Smooth muscle cell (in vitro differentiated cells): ENCODE results near the gene RDX. TPM values are rescaled to one million over a fixed set of nuclear protein-coding genes. Genes with fewer than 3 reads are reported as not detected.
A peak's percentile ranks its signal among the peaks of the same experiment; 100 is the strongest.

Experiments
- DNase-seq: peaks from one replicate; lab custom pipeline; 2025; ENCODE audit not compliant: unreplicated experiment; lab: John Stamatoyannopoulos, UW
- H2AFZ ChIP-seq: fragments of 200-600 bp; sonication (generic); 2 replicates; pipeline ENCODE4 v1.6.0; 2016; ENCODE audit warnings: antibody characterized with exemption, low read depth, mild to moderate bottlenecking
- H3F3A ChIP-seq: fragments of 200-600 bp; sonication (generic); 2 replicates; pipeline ENCODE4 v1.6.0; 2017; ENCODE audit warnings: antibody characterized with exemption, low read depth
- H3K27ac ChIP-seq: fragments of 200-600 bp; sonication (generic); 2 replicates; pipeline ENCODE4 v1.5.1; 2016; ENCODE audit warnings: low read depth, mild to moderate bottlenecking
- H3K27me3 ChIP-seq: fragments of 200-600 bp; sonication (generic); 2 replicates; pipeline ENCODE4 v1.6.1; 2016; ENCODE audit warnings: low read depth, mild to moderate bottlenecking
- H3K36me3 ChIP-seq: fragments of 200-600 bp; sonication (generic); 2 replicates; pipeline ENCODE4 v1.5.1; 2016; ENCODE audit warnings: low read depth
- H3K4me1 ChIP-seq: fragments of 200-600 bp; sonication (generic); 2 replicates; pipeline ENCODE4 v1.5.1; 2016; ENCODE audit warnings: low read depth
- H3K4me2 ChIP-seq: fragments of 200-600 bp; sonication (generic); 2 replicates; pipeline ENCODE4 v1.6.0; 2016; ENCODE audit warnings: mild to moderate bottlenecking
- H3K4me3 ChIP-seq: fragments of 200-600 bp; sonication (generic); 2 replicates; pipeline ENCODE4 v1.5.1; 2016; ENCODE audit warnings: mild to moderate bottlenecking
- H3K79me2 ChIP-seq: fragments of 200-600 bp; sonication (generic); 2 replicates; pipeline ENCODE4 v1.6.0; 2016; ENCODE audit warnings: low read depth, mild to moderate bottlenecking
- H3K9ac ChIP-seq: fragments of 200-600 bp; sonication (generic); 2 replicates; pipeline ENCODE4 v1.6.0; 2016; ENCODE audit warnings: low read depth
- H3K9me3 ChIP-seq: fragments of 200-600 bp; sonication (generic); replicated peaks from 2 replicates; pipeline ENCODE4 v1.5.1; 2016; ENCODE audit warnings: low read depth
- H4K20me1 ChIP-seq: fragments of 200-600 bp; sonication (generic); 2 replicates; pipeline ENCODE4 v1.6.0; 2016; ENCODE audit warnings: low read depth
- WGBS: methylation state at CpG from one replicate; pipeline ENCODE4 v1.1.7; 2016; ENCODE audit warnings: low lambda C conversion rate; 5-methylcytosine and 5-hydroxymethylcytosine counted together
- polyA plus RNA-seq: library from polyadenylated mRNA; unstranded; fragments of >200 nt; fragmentation: Nextera tagmentation; extraction: Ambion mirVana; gene quantifications from 2 replicates; pipeline ENCODE4 v1.2.1, GENCODE V29; 2016
- total RNA-seq: library from RNA; depleted of rRNA; stranded (reverse); fragments of >200 nt; gene quantifications from 2 replicates; pipeline ENCODE4 v1.2.3, GENCODE V29; 2014
- TF ChIP-seq, protein P1 (sequence below): fragments of 200-600 bp; sonication (generic); IDR thresholded peaks from 2 replicates; pipeline ENCODE4 v1.5.1; 2017; ENCODE audit warnings: borderline replicate concordance, mild to moderate bottlenecking, antibody characterized with exemption; ENCODE audit not compliant: insufficient read depth, poor library complexity, severe bottlenecking

Gene RDX
- total and polyA plus RNA-seq, 2 experiments from 2014 or later = 137 to 165 TPM

DNA sequence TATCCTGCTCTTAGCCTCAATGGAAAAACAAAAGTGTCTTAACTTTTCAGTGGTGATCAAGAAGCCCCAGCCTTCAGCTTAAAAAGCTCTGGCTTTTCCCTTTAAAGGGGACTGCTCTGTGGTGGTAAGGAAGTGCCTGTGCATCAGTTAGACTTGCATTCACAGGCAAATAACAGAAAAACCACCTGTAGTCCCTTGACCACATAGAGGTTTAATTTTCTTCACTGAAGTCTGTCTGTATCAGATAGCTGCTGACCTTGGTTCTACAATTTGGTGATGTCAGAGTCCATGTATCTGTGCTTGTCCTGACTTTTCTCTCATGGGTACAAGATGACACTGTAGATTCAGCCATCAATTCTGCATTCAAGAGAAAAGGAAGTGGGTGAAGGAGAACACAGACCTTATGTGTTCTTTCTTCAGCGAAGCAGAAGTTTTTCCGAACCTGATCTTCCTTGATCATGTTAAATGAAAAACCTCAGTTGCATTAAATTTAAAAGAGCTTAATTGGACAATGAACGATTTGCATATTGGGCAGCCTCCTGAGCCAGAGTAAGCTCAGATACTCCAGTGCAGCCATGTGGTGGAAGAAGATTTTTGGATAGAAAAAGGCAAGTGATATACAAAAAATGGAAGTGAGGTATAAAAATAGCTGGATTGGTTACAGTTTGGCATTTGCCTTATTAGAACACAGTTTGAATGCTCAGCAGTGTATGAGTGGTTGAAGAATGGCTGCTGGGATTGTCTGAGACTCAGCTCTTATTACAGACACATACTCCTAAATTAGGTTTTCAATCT, 43.2 kb upstream of the RDX start:
- 97% methylated on average over 3 of the region's 3 CpGs for WGBS
- no peaks in the 10 kb centered on the region for H3K4me1 ChIP-seq

DNA sequence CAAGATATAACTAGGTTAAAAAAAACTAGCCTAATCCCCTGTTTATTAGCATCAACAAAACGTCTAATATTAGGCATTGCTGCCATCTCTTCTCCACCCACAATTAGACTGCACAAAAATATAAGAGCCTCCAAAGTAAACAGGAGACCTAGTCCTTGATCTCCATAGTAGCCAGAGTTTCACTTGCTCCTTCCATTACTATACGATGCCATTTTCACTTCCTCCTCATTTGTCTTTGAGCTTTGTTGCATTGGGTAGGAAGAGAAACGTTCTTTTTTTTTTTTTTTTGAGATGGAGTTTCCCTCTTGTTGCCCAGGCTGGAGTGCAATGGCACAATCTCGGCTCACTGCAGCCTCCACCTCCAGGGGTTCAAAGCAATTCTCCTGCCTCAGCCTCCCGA, 42.3 kb upstream of the RDX start:
- H3K9ac ChIP-seq = no peak overlapping the region
- H3K4me3 ChIP-seq = no peak overlapping the region
- no peaks in the 10 kb centered on the region for H3K27me3 ChIP-seq
- H3K36me3 ChIP-seq = no peaks in the 10 kb centered on the region
- no peaks in the 10 kb centered on the region for H4K20me1 ChIP-seq
- peak overlapping the region; percentile 77 for H3K27ac ChIP-seq
- H3K4me2 ChIP-seq = no peak overlapping the region
- no peaks in the 10 kb centered on the region for H3K9me3 ChIP-seq
- no peaks in the 10 kb centered on the region for H3K4me1 ChIP-seq
- 91% methylated on average over 5 of the region's 5 CpGs for WGBS
- no peak overlapping the region for H2AFZ ChIP-seq
- H3K79me2 ChIP-seq = no peaks in the 10 kb centered on the region
- H3F3A ChIP-seq = no peaks in the 10 kb centered on the region
- TF ChIP-seq, protein P1, sequence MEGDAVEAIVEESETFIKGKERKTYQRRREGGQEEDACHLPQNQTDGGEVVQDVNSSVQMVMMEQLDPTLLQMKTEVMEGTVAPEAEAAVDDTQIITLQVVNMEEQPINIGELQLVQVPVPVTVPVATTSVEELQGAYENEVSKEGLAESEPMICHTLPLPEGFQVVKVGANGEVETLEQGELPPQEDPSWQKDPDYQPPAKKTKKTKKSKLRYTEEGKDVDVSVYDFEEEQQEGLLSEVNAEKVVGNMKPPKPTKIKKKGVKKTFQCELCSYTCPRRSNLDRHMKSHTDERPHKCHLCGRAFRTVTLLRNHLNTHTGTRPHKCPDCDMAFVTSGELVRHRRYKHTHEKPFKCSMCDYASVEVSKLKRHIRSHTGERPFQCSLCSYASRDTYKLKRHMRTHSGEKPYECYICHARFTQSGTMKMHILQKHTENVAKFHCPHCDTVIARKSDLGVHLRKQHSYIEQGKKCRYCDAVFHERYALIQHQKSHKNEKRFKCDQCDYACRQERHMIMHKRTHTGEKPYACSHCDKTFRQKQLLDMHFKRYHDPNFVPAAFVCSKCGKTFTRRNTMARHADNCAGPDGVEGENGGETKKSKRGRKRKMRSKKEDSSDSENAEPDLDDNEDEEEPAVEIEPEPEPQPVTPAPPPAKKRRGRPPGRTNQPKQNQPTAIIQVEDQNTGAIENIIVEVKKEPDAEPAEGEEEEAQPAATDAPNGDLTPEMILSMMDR = no peak
- no peak for DNase-seq

More for the DNA sequence above, 43.2 kb upstream of the RDX start:
- H3K36me3 ChIP-seq = no peaks in the 10 kb centered on the region
- H4K20me1 ChIP-seq = no peaks in the 10 kb centered on the region
- H2AFZ ChIP-seq = no peak overlapping the region
- H3K9ac ChIP-seq = no peak overlapping the region
- no peaks in the 10 kb centered on the region for H3K27me3 ChIP-seq
- H3K27ac ChIP-seq = no peak overlapping the region
- H3K9me3 ChIP-seq = no peaks in the 10 kb centered on the region
- no peak overlapping the region for H3K4me2 ChIP-seq
- no peaks in the 10 kb centered on the region for H3K79me2 ChIP-seq
- TF ChIP-seq, protein P1 = no peak
- no peak overlapping the region for H3K4me3 ChIP-seq
- no peak for DNase-seq
- no peaks in the 10 kb centered on the region for H3F3A ChIP-seq

DNA sequence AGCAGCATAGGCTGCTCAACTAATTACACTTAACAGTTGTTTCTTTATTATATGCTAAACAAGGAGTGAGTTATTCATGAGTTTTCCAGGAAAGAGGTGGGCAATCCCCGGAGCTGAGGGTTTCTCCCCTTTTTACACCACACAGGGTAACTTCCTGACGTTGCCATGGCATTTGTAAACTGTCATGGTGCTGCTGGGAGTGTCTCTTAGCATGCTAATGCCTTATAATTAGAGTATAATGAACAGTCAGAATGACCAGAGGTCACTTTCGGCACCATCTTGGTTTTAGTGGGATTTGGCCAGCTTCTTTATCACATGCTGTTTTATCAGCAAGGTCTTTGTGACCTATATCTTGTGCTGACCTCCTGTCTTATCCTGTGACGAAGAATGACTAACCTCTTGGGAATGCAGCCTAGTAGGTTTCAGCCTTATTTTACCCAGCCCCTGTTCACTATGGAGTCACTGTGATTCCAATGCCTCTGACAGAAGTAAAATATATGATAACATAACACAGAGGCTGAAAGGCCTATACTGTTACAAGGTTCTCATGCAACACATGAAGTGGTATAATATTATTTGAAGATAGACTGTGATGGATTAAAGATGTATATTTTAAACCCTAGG, 41.3 kb upstream of the RDX start:
- no peaks in the 10 kb centered on the region for H4K20me1 ChIP-seq
- H2AFZ ChIP-seq = no peak overlapping the region
- H3K4me2 ChIP-seq = peak overlapping the region; percentile 31
- no peaks in the 10 kb centered on the region for H3K27me3 ChIP-seq
- no peaks in the 10 kb centered on the region for H3K79me2 ChIP-seq
- TF ChIP-seq, protein P1 = no peak
- no peak overlapping the region for H3K9ac ChIP-seq
- no peaks in the 10 kb centered on the region for H3K4me1 ChIP-seq
- 16% methylated on average over 4 of the region's 4 CpGs for WGBS
- H3K36me3 ChIP-seq = no peaks in the 10 kb centered on the region
- no peak for DNase-seq
- H3K9me3 ChIP-seq = no peaks in the 10 kb centered on the region
- H3K27ac ChIP-seq = peak overlapping the region; percentile 77
- H3K4me3 ChIP-seq = no peak overlapping the region
- H3F3A ChIP-seq = no peaks in the 10 kb centered on the region
